GM12801 (cell line): ENCODE measurements around the gene HAL.

ENCODE experiments used
- CTCF ChIP-seq: IDR thresholded peaks from one replicate; pipeline ENCODE4 v1.5.1; 2011; ENCODE audit warnings: control low read depth; ENCODE audit not compliant: insufficient read length; ENCODE audit errors: extremely low read depth

The HAL gene

GRCh38 chr12:95990136-95990535, 6.0 kb downstream of the HAL start:
- TF ChIP-seq CTCF, result no peak

GRCh38 chr12:95989504-95990123, 6.5 kb downstream of the HAL start:
- no peak for TF ChIP-seq CTCF

GRCh38 chr12:95988506-95989275, 7.5 kb downstream of the HAL start:
- no peak for TF ChIP-seq CTCF

GRCh38 chr12:95986635-95987570, 9.2 kb downstream of the HAL start:
- TF ChIP-seq CTCF, result no peak

- TF ChIP-seq CTCF, result no peak
These were observed 11.5 kb downstream of the HAL start for GRCh38 chr12:95984682-95985081.

GRCh38 chr12:95982602-95983001, 13.5 kb downstream of the HAL start:
- no peak for TF ChIP-seq CTCF

GRCh38 chr12:95980437-95980836, 15.7 kb downstream of the HAL start:
- TF ChIP-seq CTCF, result no peak
